Uterus (tissue), 4 donors: ENCODE results near the gene TUSC2. TPM values are rescaled to one million over a fixed set of nuclear protein-coding genes. Genes with fewer than 3 reads are reported as not detected.

Source experiments
- DNase-seq, 2 donors: peaks; one replicate each; pipeline ENCODE4 v3.0.0-alpha.2; 2019 to 2020
- H3K27ac ChIP-seq, 2 donors: fragments of 200-600 bp; sonication (generic); 1 replicate in 1 of 2; 2 replicates in 1 of 2; pipeline ENCODE4 v1.5.1; 2016 to 2018
- H3K27me3 ChIP-seq, 2 donors: fragments of 200-600 bp; sonication (generic); one replicate each; pipeline ENCODE4 v1.5.1; 2018 to 2019; ENCODE audit warnings: control low read depth in 1 of 2
- H3K36me3 ChIP-seq, 2 donors: fragments of 200-600 bp; sonication (generic); one replicate each; pipeline ENCODE4 v1.5.1; 2019; ENCODE audit warnings: control low read depth in 1 of 2
- H3K4me1 ChIP-seq, 2 donors: fragments of 200-600 bp; sonication (generic); one replicate each; pipeline ENCODE4 v1.5.1; 2018 to 2019; ENCODE audit warnings: control low read depth in 1 of 2
- H3K4me3 ChIP-seq, 2 donors: fragments of 200-600 bp; sonication (generic); 1 replicate in 1 of 2; 2 replicates in 1 of 2; pipeline ENCODE4 v1.5.1; 2018 to 2019; ENCODE audit warnings: mild to moderate bottlenecking in 1 of 2
- H3K9me3 ChIP-seq, 2 donors: fragments of 200-600 bp; sonication (generic); one replicate each; pipeline ENCODE4 v1.5.1; 2019; ENCODE audit warnings: control low read depth in 1 of 2
- CTCF ChIP-seq, 4 experiments: fragments of 200-600 bp in 2 of 4; fragments of 450-650 bp in 2 of 4; sonication (generic) in 2 of 4; IDR thresholded peaks; one replicate each; pipeline ENCODE4 v1.5.1; 2016 to 2019; ENCODE audit warnings: antibody characterized with exemption in 4 of 4, mild to moderate bottlenecking in 2 of 4, moderate library complexity in 1 of 4
- POLR2A ChIP-seq, 2 donors: fragments of 450-650 bp; IDR thresholded peaks; one replicate each; pipeline ENCODE4 v1.6.1; 2016; ENCODE audit warnings: antibody characterized with exemption in 2 of 2, mild to moderate bottlenecking in 1 of 2, moderate library complexity in 1 of 2
- intact Hi-C: fragments of 100-400 bp; cut with DNase I; formaldehyde crosslinking; loops from one replicate; pipeline ENCODE4 v1.15.1; 2023; ENCODE audit warnings: low total_unique reads
- total RNA-seq, 4 donors: library from RNA; depleted of rRNA in 3 of 4; stranded (reverse); fragments of >200 nt in 3 of 4; gene quantifications; one replicate each; pipeline versions ENCODE4 v1.1.0 to v1.2.4, GENCODE V29; 2014 to 2023
- donor health status: DM: yes; HTN: yes; CAD: no.

Gene TUSC2
- total RNA-seq, 4 donors from 2014 or later, result 9.0 to 25.1 (median 21.3) TPM

- no peaks in the 10 kb centered on the region for H3K36me3 ChIP-seq
- DNase-seq, result peak; percentile 55 to 72
- H3K9me3 ChIP-seq, result no peaks in the 10 kb centered on the region
- no peaks in the 10 kb centered on the region for H3K27me3 ChIP-seq
- H3K4me1 ChIP-seq, result peaks cover 0 to 19% of the 10 kb centered on the region in 2 donors
- TF ChIP-seq POLR2A (IDR thresholded peaks at IDR 0.05) (no peak), CTCF (IDR thresholded peaks at IDR 0.05) (no peak)
- intact Hi-C loops, result loop anchor here (2.0 kb wide), 1 partner anchor 197 kb away; no protein-coding TSS in a partner anchor
- peak within 1 kb of the TSS; percentile 14 to 17 for H3K4me3 ChIP-seq
- H3K27ac ChIP-seq, result no peak within 1 kb of the TSS
Measured at GRCh38 chr3:50345586-50346234, 17.7 kb upstream of the TUSC2 start, which contains the start of gene ZMYND10. Gene ZMYND10 (minus strand): TSS chr3:50345732. CDS start chr3:50345579, 153 bp downstream.

GRCh38 chr3:50345008-50345407, 17.0 kb upstream of the TUSC2 start:
- H3K4me3 ChIP-seq, result no peak overlapping the region
- intact Hi-C loops, result no loop called here
- no peak for TF ChIP-seq CTCF (IDR thresholded peaks at IDR 0.05)
- TF ChIP-seq POLR2A (IDR thresholded peaks at IDR 0.05), result no peak

GRCh38 chr3:50342813-50343633, 15.0 kb upstream of the TUSC2 start:
- H3K4me1 ChIP-seq, result peaks cover 0 to 19% of the 10 kb centered on the region in 2 donors
- no peaks in the 10 kb centered on the region for H3K36me3 ChIP-seq
- intact Hi-C loops, result no loop called here
- DNase-seq, result no peak
- no peak overlapping the region for H3K4me3 ChIP-seq
- TF ChIP-seq POLR2A (IDR thresholded peaks at IDR 0.05) (no peak), CTCF (IDR thresholded peaks at IDR 0.05) (no peak)
- no peak overlapping the region for H3K27ac ChIP-seq
- H3K27me3 ChIP-seq, result no peaks in the 10 kb centered on the region
- no peaks in the 10 kb centered on the region for H3K9me3 ChIP-seq

More at GRCh38 chr3:50345008-50345407, 17.0 kb upstream of the TUSC2 start:
- H3K27ac ChIP-seq, result no peak overlapping the region
- H3K4me1 ChIP-seq, result peaks cover 0 to 19% of the 10 kb centered on the region in 2 donors
- no peaks in the 10 kb centered on the region for H3K9me3 ChIP-seq
- DNase-seq, result no peak
- H3K27me3 ChIP-seq, result no peaks in the 10 kb centered on the region
- H3K36me3 ChIP-seq, result no peaks in the 10 kb centered on the region

GRCh38 chr3:50341996-50342650, 14.1 kb upstream of the TUSC2 start:
- H3K27me3 ChIP-seq, result no peaks in the 10 kb centered on the region
- peaks cover 0 to 19% of the 10 kb centered on the region in 2 donors for H3K4me1 ChIP-seq
- no peak overlapping the region for H3K27ac ChIP-seq
- intact Hi-C loops, result no loop called here
- no peak overlapping the region for H3K4me3 ChIP-seq
- H3K9me3 ChIP-seq, result no peaks in the 10 kb centered on the region
- no peaks in the 10 kb centered on the region for H3K36me3 ChIP-seq
- DNase-seq, result no peak
- TF ChIP-seq CTCF (IDR thresholded peaks at IDR 0.05), result no peak
